Astrocyte (in vitro differentiated cells and primary cell): ENCODE data around the gene BTBD8.

Experiments
- EZH2 ChIP-seq: IDR thresholded peaks from 2 replicates; pipeline ENCODE4 v1.6.1; 2012; ENCODE audit warnings: mild to moderate bottlenecking, low read length, inconsistent platforms; ENCODE audit not compliant: insufficient read depth
- TF ChIP-seq, protein P1 (sequence below): IDR thresholded peaks from 2 replicates; pipeline ENCODE4 v1.5.1; 2011; ENCODE audit warnings: low read depth, mild to moderate bottlenecking, inconsistent platforms, low read length, moderate library complexity; ENCODE audit not compliant: insufficient read depth

DNA sequence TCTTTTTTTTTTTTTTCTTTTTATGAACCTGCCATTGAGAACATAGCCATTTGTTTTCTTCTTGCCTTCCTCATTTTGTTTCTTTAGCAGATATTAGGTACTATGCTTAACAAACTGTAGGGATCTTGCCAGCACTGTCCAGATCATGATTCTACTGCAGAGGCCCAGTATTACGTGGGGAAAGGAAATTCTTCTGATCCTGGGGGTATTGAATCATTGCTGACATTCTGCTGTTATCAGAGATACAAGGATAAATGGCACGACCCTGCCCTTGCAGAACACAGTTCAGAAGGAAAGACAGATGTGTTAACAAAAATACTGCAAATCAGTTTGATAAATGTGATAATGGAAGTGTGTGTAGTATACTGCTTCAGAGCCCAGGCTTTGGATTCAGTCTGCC lies 56.2 kb downstream of the BTBD8 start:
- TF ChIP-seq, protein P1, sequence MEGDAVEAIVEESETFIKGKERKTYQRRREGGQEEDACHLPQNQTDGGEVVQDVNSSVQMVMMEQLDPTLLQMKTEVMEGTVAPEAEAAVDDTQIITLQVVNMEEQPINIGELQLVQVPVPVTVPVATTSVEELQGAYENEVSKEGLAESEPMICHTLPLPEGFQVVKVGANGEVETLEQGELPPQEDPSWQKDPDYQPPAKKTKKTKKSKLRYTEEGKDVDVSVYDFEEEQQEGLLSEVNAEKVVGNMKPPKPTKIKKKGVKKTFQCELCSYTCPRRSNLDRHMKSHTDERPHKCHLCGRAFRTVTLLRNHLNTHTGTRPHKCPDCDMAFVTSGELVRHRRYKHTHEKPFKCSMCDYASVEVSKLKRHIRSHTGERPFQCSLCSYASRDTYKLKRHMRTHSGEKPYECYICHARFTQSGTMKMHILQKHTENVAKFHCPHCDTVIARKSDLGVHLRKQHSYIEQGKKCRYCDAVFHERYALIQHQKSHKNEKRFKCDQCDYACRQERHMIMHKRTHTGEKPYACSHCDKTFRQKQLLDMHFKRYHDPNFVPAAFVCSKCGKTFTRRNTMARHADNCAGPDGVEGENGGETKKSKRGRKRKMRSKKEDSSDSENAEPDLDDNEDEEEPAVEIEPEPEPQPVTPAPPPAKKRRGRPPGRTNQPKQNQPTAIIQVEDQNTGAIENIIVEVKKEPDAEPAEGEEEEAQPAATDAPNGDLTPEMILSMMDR = no peak
- no peak for TF ChIP-seq EZH2
